ENCODE data around the gene IKZF3.
A peak's percentile ranks its signal among the peaks of the same experiment; 100 is the strongest.
"Not testable (repeated sequence)": the region's sequence is repeated elsewhere in the genome, so short reads cannot be mapped to it uniquely, and the experiment has no call there.

IKZF3 gene

GRCh38 chr17:39753514-39754160 is 110.5 kb downstream of the IKZF3 start:
- peak; percentile 65 for DNase-seq

- no peak for DNase-seq
Measured at GRCh38 chr17:39752241-39752881, 111.8 kb downstream of the IKZF3 start.

GRCh38 chr17:39751637-39752036 is 112.5 kb downstream of the IKZF3 start:
- no peak for DNase-seq

GRCh38 chr17:39751016-39751543 is 113.0 kb downstream of the IKZF3 start:
- DNase-seq: no peak

GRCh38 chr17:39750131-39751015 is 113.7 kb downstream of the IKZF3 start:
- no peak for DNase-seq

GRCh38 chr17:39748444-39749034 is 115.6 kb downstream of the IKZF3 start:
- DNase-seq: not testable (repeated sequence)

GRCh38 chr17:39747745-39748144 is 116.4 kb downstream of the IKZF3 start:
- DNase-seq: no peak

- DNase-seq: no peak
Measured at GRCh38 chr17:39746145-39746461, 118.0 kb downstream of the IKZF3 start.

GRCh38 chr17:39745335-39746144 is 118.6 kb downstream of the IKZF3 start:
- no peak for DNase-seq

GRCh38 chr17:39744836-39745215 is 119.3 kb downstream of the IKZF3 start:
- DNase-seq: no peak

GRCh38 chr17:39744075-39744835 is 119.9 kb downstream of the IKZF3 start:
- DNase-seq: no peak

GRCh38 chr17:39742856-39743436 is 121.2 kb downstream of the IKZF3 start:
- DNase-seq: no peak

- no peak for DNase-seq
Measured at GRCh38 chr17:39742126-39742855, 121.8 kb downstream of the IKZF3 start.

GRCh38 chr17:39740357-39741111 is 123.6 kb downstream of the IKZF3 start:
- no peak for DNase-seq

GRCh38 chr17:39739885-39740356 is 124.2 kb downstream of the IKZF3 start:
- DNase-seq: no peak

GRCh38 chr17:39738983-39739884 is 124.9 kb downstream of the IKZF3 start:
- no peak for DNase-seq

- peak; percentile 26 for DNase-seq
Measured at GRCh38 chr17:39738568-39738901, 125.6 kb downstream of the IKZF3 start.

- no peak for DNase-seq
Measured at GRCh38 chr17:39737760-39738567, 126.1 kb downstream of the IKZF3 start, which contains the start of gene GRB7. TSS of gene GRB7 (plus strand) at chr17:39737938. CDS start at chr17:39742302, 4,364 bp downstream.
